ENCODE results near the gene KCNQ1OT1. TPM values are rescaled to one million over a fixed set of nuclear protein-coding genes. Genes with fewer than 3 reads are reported as not detected.

The KCNQ1OT1 gene
- total and polyA plus RNA-seq, 2 experiments from 2014 or later: 3.1 to 7.9 TPM

- Histone ChIP-seq H3K79me2 (no peaks in the 10 kb centered on the region), H3K4me1 (ENCODE audit: insufficient read depth) (peaks cover 25% of the 10 kb centered on the region), H3K36me3 (replicated peaks; ENCODE audit: insufficient read depth, low read depth) (no peaks in the 10 kb centered on the region), H3K27ac (no peak overlapping the region), H3K4me2 (no peak overlapping the region), H4K20me1 (ENCODE audit: insufficient read depth, poor library complexity, severe bottlenecking) (no peaks in the 10 kb centered on the region), H3K27me3 (no peaks in the 10 kb centered on the region), H2AFZ (no peak overlapping the region), H3K4me3 (no peak overlapping the region), H3K9me3 (ENCODE audit: low read depth) (no peaks in the 10 kb centered on the region), H3K9me2 (replicated peaks; ENCODE audit: insufficient read depth) (no peaks in the 10 kb centered on the region)
- no peak for TF ChIP-seq CTCF (IDR thresholded peaks at IDR 0.05; ENCODE audit: poor library complexity)
- TF ChIP-seq EZH2phosphoT487 (IDR thresholded peaks at IDR 0.05; ENCODE audit: low read depth, severe bottlenecking, unreplicated experiment): no peak
- no peak for DNase-seq (ENCODE audit: low spot score)
- WGBS (ENCODE audit: low lambda C conversion rate, missing lambda C conversion rate): 97% methylated on average over 22 of the region's 23 CpGs
These were observed 117.9 kb downstream of the KCNQ1OT1 start for GRCh38 chr11:2581931-2582350.

- H3K36me3 ChIP-seq (replicated peaks; ENCODE audit: insufficient read depth, low read depth): no peaks in the 10 kb centered on the region
- H3K27me3 ChIP-seq: no peaks in the 10 kb centered on the region
- H2AFZ ChIP-seq: no peak overlapping the region
- H3K9me3 ChIP-seq (ENCODE audit: low read depth): no peaks in the 10 kb centered on the region
- DNase-seq (ENCODE audit: low spot score): no peak
- WGBS (ENCODE audit: low lambda C conversion rate, missing lambda C conversion rate): 96% methylated on average over 22 of the region's 22 CpGs
- no peak overlapping the region for H3K27ac ChIP-seq
- no peak overlapping the region for H3K4me3 ChIP-seq
- H3K9me2 ChIP-seq (replicated peaks; ENCODE audit: insufficient read depth): no peaks in the 10 kb centered on the region
- H3K4me2 ChIP-seq: no peak overlapping the region
- peaks cover 28% of the 10 kb centered on the region for H3K4me1 ChIP-seq (ENCODE audit: insufficient read depth)
- no peak for TF ChIP-seq EZH2 (IDR thresholded peaks at IDR 0.05; ENCODE audit: borderline replicate concordance)
- TF ChIP-seq CTCF (IDR thresholded peaks at IDR 0.05; ENCODE audit: poor library complexity): no peak
- no peak for TF ChIP-seq EZH2phosphoT487 (IDR thresholded peaks at IDR 0.05; ENCODE audit: low read depth, severe bottlenecking, unreplicated experiment)
- H4K20me1 ChIP-seq (ENCODE audit: insufficient read depth, poor library complexity, severe bottlenecking): no peaks in the 10 kb centered on the region
- H3K79me2 ChIP-seq: no peaks in the 10 kb centered on the region
These were observed 118.5 kb downstream of the KCNQ1OT1 start for GRCh38 chr11:2581151-2581930.

GRCh38 chr11:2580571-2581001, 119.2 kb downstream of the KCNQ1OT1 start:
- DNase-seq (ENCODE audit: low spot score): no peak
- H3K79me2 ChIP-seq: no peaks in the 10 kb centered on the region
- TF ChIP-seq CTCF (IDR thresholded peaks at IDR 0.05; ENCODE audit: poor library complexity): no peak
- no peak for TF ChIP-seq EZH2 (IDR thresholded peaks at IDR 0.05; ENCODE audit: borderline replicate concordance)

More at GRCh38 chr11:2580571-2581001, 119.2 kb downstream of the KCNQ1OT1 start:
- WGBS (ENCODE audit: low lambda C conversion rate, missing lambda C conversion rate): 88% methylated on average over 12 of the region's 13 CpGs
- H4K20me1 ChIP-seq (ENCODE audit: insufficient read depth, poor library complexity, severe bottlenecking): no peaks in the 10 kb centered on the region
- no peaks in the 10 kb centered on the region for H3K9me3 ChIP-seq (ENCODE audit: low read depth)
- no peak overlapping the region for H3K27ac ChIP-seq
- H2AFZ ChIP-seq: no peak overlapping the region
- H3K27me3 ChIP-seq: no peaks in the 10 kb centered on the region
- no peak overlapping the region for H3K4me2 ChIP-seq
- no peaks in the 10 kb centered on the region for H3K36me3 ChIP-seq (replicated peaks; ENCODE audit: insufficient read depth, low read depth)
- peaks cover 28% of the 10 kb centered on the region for H3K4me1 ChIP-seq (ENCODE audit: insufficient read depth)
- no peak overlapping the region for H3K4me3 ChIP-seq
- H3K9me2 ChIP-seq (replicated peaks; ENCODE audit: insufficient read depth): no peaks in the 10 kb centered on the region

All from hepatocyte (in vitro differentiated cells).